Measurements from ENCODE around the gene OR13G1. TPM values are rescaled to one million over a fixed set of nuclear protein-coding genes. Genes with fewer than 3 reads are reported as not detected.

OR13G1 gene
- total and polyA plus RNA-seq, 2 donors (not counting 3 experiments of a cell fraction or from before 2014, with no cell fraction given) = not detected

DNA sequence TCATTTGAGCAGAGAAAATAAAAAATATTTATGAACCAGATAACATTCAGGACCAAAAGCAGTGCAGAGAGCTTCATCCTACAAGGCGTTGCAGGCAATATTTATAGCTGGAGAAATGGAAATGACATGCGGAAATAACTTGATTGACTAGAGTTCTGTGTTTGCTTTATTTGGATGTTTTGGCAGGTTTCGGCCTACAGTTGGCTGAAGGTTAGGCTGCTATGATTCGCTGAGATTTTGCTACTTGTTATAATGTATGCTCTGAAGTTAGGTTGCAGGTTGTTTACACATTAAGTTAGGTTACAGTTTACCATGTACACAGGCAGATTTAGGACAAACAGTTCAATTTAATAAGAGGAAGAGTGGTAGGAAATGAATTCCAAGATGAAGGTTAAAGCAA, 632 bp upstream of the OR13G1 start:
- H3K4me3 ChIP-seq (replicated peaks in 1 of 3; ENCODE audit: insufficient read depth in 1 of 3, low read depth in 1 of 3, low read length in 3 of 3) = no peak overlapping the region
- DNase-seq (ENCODE audit: low read depth, low spot score) = no peak
- H4K20me1 ChIP-seq (replicated peaks; ENCODE audit: control insufficient read depth, extremely low read depth, insufficient read depth, low read length) = no peaks in the 10 kb centered on the region
- ChIA-PET CTCF (no interaction called here), POLR2A (no interaction called here)
- H2AFZ ChIP-seq (ENCODE audit: low read depth, low read length) = no peak overlapping the region
- intact Hi-C loops (cut with micrococcal nuclease) = loop anchor here (5.0 kb wide), 1 partner anchor 1127 kb away; no protein-coding TSS in a partner anchor
- no peak overlapping the region for H3K27ac ChIP-seq (ENCODE audit: insufficient read depth, low read depth, low read length)
- H3K36me3 ChIP-seq (ENCODE audit: control insufficient read depth in 2 of 2, extremely low read depth in 1 of 2, insufficient read depth in 2 of 2, low read length in 2 of 2) = no peaks in the 10 kb centered on the region
- dilution Hi-C loops (cut with MboI; ENCODE audit: extremely low pct_ligation_motif_present, low sequenced_read_pairs) = no loop called here
- H3K4me1 ChIP-seq (ENCODE audit: control insufficient read depth, extremely low read depth, insufficient read depth, low read length) = no peaks in the 10 kb centered on the region
- FAIRE-seq = no peak
- no TSS peak for BruUV-seq (replicated peaks)
- H3K27me3 ChIP-seq (ENCODE audit: control insufficient read depth in 2 of 2, insufficient read depth in 2 of 2, low read length in 2 of 2) = no peaks in the 10 kb centered on the region
- no peak overlapping the region for H3K9ac ChIP-seq (replicated peaks; ENCODE audit: extremely low read depth, insufficient read depth, low read length)
- H3K9me1 ChIP-seq (replicated peaks; ENCODE audit: control insufficient read depth, extremely low read depth, insufficient read depth, low read length) = no peaks in the 10 kb centered on the region
- TF ChIP-seq, protein P1, sequence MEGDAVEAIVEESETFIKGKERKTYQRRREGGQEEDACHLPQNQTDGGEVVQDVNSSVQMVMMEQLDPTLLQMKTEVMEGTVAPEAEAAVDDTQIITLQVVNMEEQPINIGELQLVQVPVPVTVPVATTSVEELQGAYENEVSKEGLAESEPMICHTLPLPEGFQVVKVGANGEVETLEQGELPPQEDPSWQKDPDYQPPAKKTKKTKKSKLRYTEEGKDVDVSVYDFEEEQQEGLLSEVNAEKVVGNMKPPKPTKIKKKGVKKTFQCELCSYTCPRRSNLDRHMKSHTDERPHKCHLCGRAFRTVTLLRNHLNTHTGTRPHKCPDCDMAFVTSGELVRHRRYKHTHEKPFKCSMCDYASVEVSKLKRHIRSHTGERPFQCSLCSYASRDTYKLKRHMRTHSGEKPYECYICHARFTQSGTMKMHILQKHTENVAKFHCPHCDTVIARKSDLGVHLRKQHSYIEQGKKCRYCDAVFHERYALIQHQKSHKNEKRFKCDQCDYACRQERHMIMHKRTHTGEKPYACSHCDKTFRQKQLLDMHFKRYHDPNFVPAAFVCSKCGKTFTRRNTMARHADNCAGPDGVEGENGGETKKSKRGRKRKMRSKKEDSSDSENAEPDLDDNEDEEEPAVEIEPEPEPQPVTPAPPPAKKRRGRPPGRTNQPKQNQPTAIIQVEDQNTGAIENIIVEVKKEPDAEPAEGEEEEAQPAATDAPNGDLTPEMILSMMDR (IDR thresholded peaks at IDR 0.05; ENCODE audit: extremely low read depth in 1 of 2, insufficient read depth in 1 of 2, low read depth in 1 of 2, low read length in 2 of 2) = no peak
- TF ChIP-seq POLR2A (IDR thresholded peaks at IDR 0.05; ENCODE audit: low read depth, low read length) = no peak
- TF ChIP-seq, protein P2, sequence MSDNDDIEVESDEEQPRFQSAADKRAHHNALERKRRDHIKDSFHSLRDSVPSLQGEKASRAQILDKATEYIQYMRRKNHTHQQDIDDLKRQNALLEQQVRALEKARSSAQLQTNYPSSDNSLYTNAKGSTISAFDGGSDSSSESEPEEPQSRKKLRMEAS (IDR thresholded peaks at IDR 0.05; ENCODE audit: insufficient read depth, insufficient read length) = no peak
- no peak for TF ChIP-seq GATA2 (IDR thresholded peaks at IDR 0.05; ENCODE audit: insufficient read depth, insufficient read length, low read depth, low read length)
- no peak for TF ChIP-seq FOS (IDR thresholded peaks at IDR 0.05; ENCODE audit: borderline replicate concordance, insufficient read depth, low read length)
- TF ChIP-seq MYC (IDR thresholded peaks at IDR 0.05; ENCODE audit: low read depth, low read length) = no peak
- TF ChIP-seq EZH2 (IDR thresholded peaks at IDR 0.05; ENCODE audit: borderline replicate concordance, low read depth, low read length, severe bottlenecking) = no peak
- TF ChIP-seq JUN (IDR thresholded peaks at IDR 0.05; ENCODE audit: borderline replicate concordance, insufficient read depth, insufficient read length, low read depth) = no peak
- TF ChIP-seq POLR2AphosphoS5 (IDR thresholded peaks at IDR 0.05; ENCODE audit: insufficient read depth, low read depth, low read length) = no peak
- no peaks in the 10 kb centered on the region for H3K9me3 ChIP-seq (replicated peaks; ENCODE audit: control insufficient read depth, insufficient read depth, low read length)
- no peak overlapping the region for H3K4me2 ChIP-seq (ENCODE audit: insufficient read depth, low read length)
- no peaks in the 10 kb centered on the region for H3K79me2 ChIP-seq (ENCODE audit: control insufficient read depth, insufficient read depth, low read length)

Data from endothelial cell of umbilical vein (primary cell).